ENCODE results near the gene TOP2B. TPM values are rescaled to one million over a fixed set of nuclear protein-coding genes. Genes with fewer than 3 reads are reported as not detected.

The TOP2B gene
- total and polyA plus RNA-seq, 9 of the 15 experiments (the other 6 are each of a cell fraction or from before 2014, with no cell fraction given), result 45.3 to 186 (median 134) TPM

DNA sequence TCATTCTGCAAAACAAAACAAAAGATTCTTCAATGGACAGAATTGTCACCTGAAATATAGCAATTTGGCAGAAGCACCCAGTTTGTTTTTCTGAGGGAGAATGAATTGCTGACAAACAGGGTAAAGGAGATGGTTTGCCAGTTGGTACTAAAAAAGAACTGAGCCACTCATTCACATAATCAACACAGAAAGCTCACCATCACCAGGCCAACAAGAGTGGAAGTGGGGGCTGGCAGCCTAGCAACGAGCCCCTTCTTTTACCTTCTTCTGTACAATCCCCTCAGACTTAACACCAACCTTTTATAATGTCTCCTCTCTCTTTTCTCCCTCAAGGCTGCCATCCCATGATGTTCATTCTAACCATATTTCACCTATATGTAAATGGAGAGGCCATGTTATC, 5.9 kb downstream of the TOP2B start:
- Histone ChIP-seq H3K27me3 (ENCODE audit: control insufficient read depth in 2 of 2, insufficient read depth in 2 of 2, low read length in 2 of 2) (no peaks in the 10 kb centered on the region), H3K4me3 (no peak overlapping the region), H2AFZ (ENCODE audit: low read depth, low read length) (no peak overlapping the region), H3K9ac (ENCODE audit: insufficient read depth in 1 of 2, low read depth in 2 of 2, low read length in 2 of 2) (no peak overlapping the region), H3K79me2 (ENCODE audit: control insufficient read depth, insufficient read depth, low read length) (peaks cover 97% of the 10 kb centered on the region), H3K36me3 (ENCODE audit: control insufficient read depth, insufficient read depth, low read length) (peaks cover 4% of the 10 kb centered on the region; the same call in 2 of the 3 replicates), H3K27ac (ENCODE audit: extremely low read depth, low read depth, low read length) (no peak overlapping the region), H3K4me2 (ENCODE audit: insufficient read depth, low read length) (no peak overlapping the region), H4K20me1 (replicated peaks; ENCODE audit: control insufficient read depth, insufficient read depth, low read length) (peaks cover 25% of the 10 kb centered on the region; the same call in 1 of the 2 replicates), H3K9me3 (replicated peaks; ENCODE audit: control insufficient read depth, insufficient read depth, low read depth, low read length) (no peaks in the 10 kb centered on the region), H3K4me1 (replicated peaks in 1 of 2; ENCODE audit: control insufficient read depth in 2 of 2, insufficient read depth in 2 of 2, low read length in 2 of 2) (peaks cover 0 to 9% of the 10 kb centered on the region in 2 experiments; a peak in 4 of 5 replicates), H3K9me1 (ENCODE audit: control insufficient read depth, insufficient read depth, low read length) (no peaks in the 10 kb centered on the region)
- TF ChIP-seq CREM (IDR thresholded peaks at IDR 0.05; ENCODE audit: low read depth) (no peak), TAL1 (IDR thresholded peaks at IDR 0.05) (no peak), PTTG1 (tag; IDR thresholded peaks at IDR 0.05; ENCODE audit: low read depth) (no peak), NCOA2 (IDR thresholded peaks at IDR 0.05; ENCODE audit: partially characterized antibody in 2 of 2) (no peak), LEF1 (IDR thresholded peaks at IDR 0.05) (no peak), HCFC1 (IDR thresholded peaks at IDR 0.05; ENCODE audit: low read depth, low read length) (no peak)
- TF ChIP-seq, protein P1, sequence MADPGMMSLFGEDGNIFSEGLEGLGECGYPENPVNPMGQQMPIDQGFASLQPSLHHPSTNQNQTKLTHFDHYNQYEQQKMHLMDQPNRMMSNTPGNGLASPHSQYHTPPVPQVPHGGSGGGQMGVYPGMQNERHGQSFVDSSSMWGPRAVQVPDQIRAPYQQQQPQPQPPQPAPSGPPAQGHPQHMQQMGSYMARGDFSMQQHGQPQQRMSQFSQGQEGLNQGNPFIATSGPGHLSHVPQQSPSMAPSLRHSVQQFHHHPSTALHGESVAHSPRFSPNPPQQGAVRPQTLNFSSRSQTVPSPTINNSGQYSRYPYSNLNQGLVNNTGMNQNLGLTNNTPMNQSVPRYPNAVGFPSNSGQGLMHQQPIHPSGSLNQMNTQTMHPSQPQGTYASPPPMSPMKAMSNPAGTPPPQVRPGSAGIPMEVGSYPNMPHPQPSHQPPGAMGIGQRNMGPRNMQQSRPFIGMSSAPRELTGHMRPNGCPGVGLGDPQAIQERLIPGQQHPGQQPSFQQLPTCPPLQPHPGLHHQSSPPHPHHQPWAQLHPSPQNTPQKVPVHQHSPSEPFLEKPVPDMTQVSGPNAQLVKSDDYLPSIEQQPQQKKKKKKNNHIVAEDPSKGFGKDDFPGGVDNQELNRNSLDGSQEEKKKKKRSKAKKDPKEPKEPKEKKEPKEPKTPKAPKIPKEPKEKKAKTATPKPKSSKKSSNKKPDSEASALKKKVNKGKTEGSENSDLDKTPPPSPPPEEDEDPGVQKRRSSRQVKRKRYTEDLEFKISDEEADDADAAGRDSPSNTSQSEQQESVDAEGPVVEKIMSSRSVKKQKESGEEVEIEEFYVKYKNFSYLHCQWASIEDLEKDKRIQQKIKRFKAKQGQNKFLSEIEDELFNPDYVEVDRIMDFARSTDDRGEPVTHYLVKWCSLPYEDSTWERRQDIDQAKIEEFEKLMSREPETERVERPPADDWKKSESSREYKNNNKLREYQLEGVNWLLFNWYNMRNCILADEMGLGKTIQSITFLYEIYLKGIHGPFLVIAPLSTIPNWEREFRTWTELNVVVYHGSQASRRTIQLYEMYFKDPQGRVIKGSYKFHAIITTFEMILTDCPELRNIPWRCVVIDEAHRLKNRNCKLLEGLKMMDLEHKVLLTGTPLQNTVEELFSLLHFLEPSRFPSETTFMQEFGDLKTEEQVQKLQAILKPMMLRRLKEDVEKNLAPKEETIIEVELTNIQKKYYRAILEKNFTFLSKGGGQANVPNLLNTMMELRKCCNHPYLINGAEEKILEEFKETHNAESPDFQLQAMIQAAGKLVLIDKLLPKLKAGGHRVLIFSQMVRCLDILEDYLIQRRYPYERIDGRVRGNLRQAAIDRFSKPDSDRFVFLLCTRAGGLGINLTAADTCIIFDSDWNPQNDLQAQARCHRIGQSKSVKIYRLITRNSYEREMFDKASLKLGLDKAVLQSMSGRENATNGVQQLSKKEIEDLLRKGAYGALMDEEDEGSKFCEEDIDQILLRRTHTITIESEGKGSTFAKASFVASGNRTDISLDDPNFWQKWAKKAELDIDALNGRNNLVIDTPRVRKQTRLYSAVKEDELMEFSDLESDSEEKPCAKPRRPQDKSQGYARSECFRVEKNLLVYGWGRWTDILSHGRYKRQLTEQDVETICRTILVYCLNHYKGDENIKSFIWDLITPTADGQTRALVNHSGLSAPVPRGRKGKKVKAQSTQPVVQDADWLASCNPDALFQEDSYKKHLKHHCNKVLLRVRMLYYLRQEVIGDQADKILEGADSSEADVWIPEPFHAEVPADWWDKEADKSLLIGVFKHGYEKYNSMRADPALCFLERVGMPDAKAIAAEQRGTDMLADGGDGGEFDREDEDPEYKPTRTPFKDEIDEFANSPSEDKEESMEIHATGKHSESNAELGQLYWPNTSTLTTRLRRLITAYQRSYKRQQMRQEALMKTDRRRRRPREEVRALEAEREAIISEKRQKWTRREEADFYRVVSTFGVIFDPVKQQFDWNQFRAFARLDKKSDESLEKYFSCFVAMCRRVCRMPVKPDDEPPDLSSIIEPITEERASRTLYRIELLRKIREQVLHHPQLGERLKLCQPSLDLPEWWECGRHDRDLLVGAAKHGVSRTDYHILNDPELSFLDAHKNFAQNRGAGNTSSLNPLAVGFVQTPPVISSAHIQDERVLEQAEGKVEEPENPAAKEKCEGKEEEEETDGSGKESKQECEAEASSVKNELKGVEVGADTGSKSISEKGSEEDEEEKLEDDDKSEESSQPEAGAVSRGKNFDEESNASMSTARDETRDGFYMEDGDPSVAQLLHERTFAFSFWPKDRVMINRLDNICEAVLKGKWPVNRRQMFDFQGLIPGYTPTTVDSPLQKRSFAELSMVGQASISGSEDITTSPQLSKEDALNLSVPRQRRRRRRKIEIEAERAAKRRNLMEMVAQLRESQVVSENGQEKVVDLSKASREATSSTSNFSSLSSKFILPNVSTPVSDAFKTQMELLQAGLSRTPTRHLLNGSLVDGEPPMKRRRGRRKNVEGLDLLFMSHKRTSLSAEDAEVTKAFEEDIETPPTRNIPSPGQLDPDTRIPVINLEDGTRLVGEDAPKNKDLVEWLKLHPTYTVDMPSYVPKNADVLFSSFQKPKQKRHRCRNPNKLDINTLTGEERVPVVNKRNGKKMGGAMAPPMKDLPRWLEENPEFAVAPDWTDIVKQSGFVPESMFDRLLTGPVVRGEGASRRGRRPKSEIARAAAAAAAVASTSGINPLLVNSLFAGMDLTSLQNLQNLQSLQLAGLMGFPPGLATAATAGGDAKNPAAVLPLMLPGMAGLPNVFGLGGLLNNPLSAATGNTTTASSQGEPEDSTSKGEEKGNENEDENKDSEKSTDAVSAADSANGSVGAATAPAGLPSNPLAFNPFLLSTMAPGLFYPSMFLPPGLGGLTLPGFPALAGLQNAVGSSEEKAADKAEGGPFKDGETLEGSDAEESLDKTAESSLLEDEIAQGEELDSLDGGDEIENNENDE (IDR thresholded peaks at IDR 0.05; ENCODE audit: low read depth, low read length), result no peak
- TF ChIP-seq, protein P2, sequence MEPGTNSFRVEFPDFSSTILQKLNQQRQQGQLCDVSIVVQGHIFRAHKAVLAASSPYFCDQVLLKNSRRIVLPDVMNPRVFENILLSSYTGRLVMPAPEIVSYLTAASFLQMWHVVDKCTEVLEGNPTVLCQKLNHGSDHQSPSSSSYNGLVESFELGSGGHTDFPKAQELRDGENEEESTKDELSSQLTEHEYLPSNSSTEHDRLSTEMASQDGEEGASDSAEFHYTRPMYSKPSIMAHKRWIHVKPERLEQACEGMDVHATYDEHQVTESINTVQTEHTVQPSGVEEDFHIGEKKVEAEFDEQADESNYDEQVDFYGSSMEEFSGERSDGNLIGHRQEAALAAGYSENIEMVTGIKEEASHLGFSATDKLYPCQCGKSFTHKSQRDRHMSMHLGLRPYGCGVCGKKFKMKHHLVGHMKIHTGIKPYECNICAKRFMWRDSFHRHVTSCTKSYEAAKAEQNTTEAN (CRISPR knock-in tag; IDR thresholded peaks at IDR 0.05), result no peak
- WGBS (ENCODE audit: insufficient coverage, low coverage, missing lambda C conversion rate), result 76% methylated on average over 1 of the region's 1 CpG
- CTCF ChIA-PET (ENCODE audit: low intra/inter-chr PET ratio), result no interaction called here
- POLR2A ChIA-PET, result interaction anchor here (1.9 to 3.1 kb wide), 2 partner anchors 10 to 12 kb away, joined by 4 to 11 read pairs; no protein-coding TSS in a partner anchor
- no TSS peak for BruUV-seq (replicated peaks)
- intact Hi-C loops (cut with micrococcal nuclease), result no loop called here
- FAIRE-seq (no peak), DNase-seq (ENCODE audit: extremely low read depth in 1 of 4, low spot score in 3 of 4) (no peak), ATAC-seq (no peak)
- in situ Hi-C loops (cut with MboI), result no loop called here
